SK-N-SH treated with all-trans-retinoic acid at 6 μM for 48 hours (cell line): ENCODE results near the gene OR6K6.

Experiments used
- CREB5 ChIP-seq: fragments of 250-450 bp; sonication (Bioruptor Pico); IDR thresholded peaks from 2 replicates; pipeline ENCODE4 v1.5.1; 2020; ENCODE audit warnings: low read depth, mild to moderate bottlenecking, moderate library complexity
- ESRRG ChIP-seq: fragments of 250-450 bp; sonication (Bioruptor Pico); IDR thresholded peaks from 2 replicates; pipeline ENCODE4 v1.6.1; 2021; ENCODE audit warnings: mild to moderate bottlenecking
- GLIS3 ChIP-seq: fragments of 250-450 bp; sonication (Bioruptor Pico); IDR thresholded peaks from 2 replicates; pipeline ENCODE4 v1.5.0; 2020; ENCODE audit warnings: mild to moderate bottlenecking, moderate library complexity
- PATZ1 ChIP-seq: fragments of 250-450 bp; sonication (Bioruptor Pico); IDR thresholded peaks from 2 replicates; pipeline ENCODE4 v1.8.0; 2020; ENCODE audit warnings: mild to moderate bottlenecking, moderate library complexity, borderline replicate concordance
- TOX ChIP-seq: fragments of 250-450 bp; sonication (Bioruptor Pico); IDR thresholded peaks from 2 replicates; pipeline ENCODE4 v1.8.0; 2021; ENCODE audit warnings: mild to moderate bottlenecking, moderate library complexity, borderline replicate concordance
- ZC3H10 ChIP-seq: fragments of 250-450 bp; sonication (Bioruptor Pico); IDR thresholded peaks from 2 replicates; pipeline ENCODE4 v1.5.1; 2021; ENCODE audit warnings: mild to moderate bottlenecking, moderate library complexity
- ZFP3 ChIP-seq: fragments of 250-450 bp; sonication (Bioruptor Pico); IDR thresholded peaks from 2 replicates; pipeline ENCODE4 v1.5.0; 2020; ENCODE audit warnings: mild to moderate bottlenecking, moderate library complexity
- ZNF70 ChIP-seq: fragments of 450-650 bp; formaldehyde crosslinking; IDR thresholded peaks from 2 replicates; pipeline ENCODE4 v1.5.0; 2020; ENCODE audit warnings: mild to moderate bottlenecking, moderate library complexity

- TF ChIP-seq CREB5 (CRISPR knock-in tag) (no peak), ZNF70 (no peak), ZFP3 (CRISPR knock-in tag) (no peak), GLIS3 (no peak), PATZ1 (no peak), TOX (CRISPR knock-in tag) (no peak), ESRRG (CRISPR knock-in tag) (no peak), ZC3H10 (no peak)
Observed at GRCh38 chr1:158754420-158754819, at the start of gene OR6K6.
